HL-60/S4 (cell line): ENCODE measurements around the gene PDGFC.
"Not testable (repeated sequence)": the region's sequence is repeated elsewhere in the genome, so short reads cannot be mapped to it uniquely, and the experiment has no call there.

Source experiments
- in situ Hi-C: fragments of 300-500 bp; cut with MboI; formaldehyde crosslinking; loops from 2 replicates; pipeline ENCODE4 v1.14.3; 2022; ENCODE audit warnings: low sequenced_read_pairs

PDGFC gene

DNA sequence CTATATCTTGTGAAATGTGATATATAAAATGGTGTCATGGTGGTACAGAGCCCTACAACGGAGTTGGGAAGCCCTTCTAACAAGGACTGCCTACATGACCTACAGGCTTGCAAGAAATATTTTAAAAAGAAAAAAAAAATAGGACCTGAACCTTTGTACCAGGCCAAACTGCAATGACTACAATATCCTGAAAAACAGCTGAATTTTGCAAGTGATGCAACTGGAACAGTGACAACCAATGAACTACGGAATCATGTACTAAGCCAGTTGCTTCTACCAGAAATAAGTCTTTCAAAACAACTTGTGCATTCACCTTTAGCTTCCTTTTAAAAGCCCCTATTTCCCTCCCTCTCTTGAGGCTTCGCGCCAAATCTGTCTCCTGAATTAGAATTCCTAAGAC, 58.4 kb downstream of the PDGFC start:
- in situ Hi-C loops: no loop called here

DNA sequence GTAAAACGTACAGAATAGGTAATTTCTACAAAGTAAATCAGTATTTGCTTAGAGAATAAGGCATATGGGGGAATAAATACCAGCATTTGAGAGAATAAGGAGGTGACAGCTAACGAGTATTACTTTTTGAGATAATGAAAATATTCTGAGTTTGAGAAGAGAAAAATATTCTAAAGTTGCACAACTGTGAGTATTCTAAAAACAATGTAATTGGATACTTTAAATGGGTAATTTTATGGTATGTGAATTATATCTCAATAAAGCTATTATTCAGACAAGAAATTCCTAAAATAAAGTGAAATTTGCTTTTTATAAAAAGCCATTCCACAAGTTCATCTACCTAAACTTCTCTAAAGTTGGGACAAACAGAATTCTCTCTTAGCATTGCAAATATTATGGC, 62.6 kb downstream of the PDGFC start:
- in situ Hi-C loops: no loop called here

DNA sequence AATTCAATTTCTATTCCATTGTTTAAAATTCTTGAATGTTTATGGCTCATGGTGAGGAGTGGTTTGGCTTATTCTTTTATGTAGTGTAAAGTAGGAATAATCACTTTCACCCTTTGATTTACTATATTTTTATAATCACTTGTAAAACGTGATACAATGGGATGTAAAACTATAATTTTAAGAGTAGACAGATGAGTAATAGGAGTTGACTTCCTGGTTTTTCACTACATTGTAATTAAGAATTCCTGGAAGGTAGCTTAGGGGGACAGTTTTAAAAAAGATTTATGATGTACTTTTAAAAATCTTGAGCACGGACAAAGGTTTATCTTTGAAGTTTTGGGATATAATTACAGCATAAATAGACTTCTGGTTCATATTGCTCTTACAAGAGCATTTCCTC, 65.3 kb downstream of the PDGFC start:
- in situ Hi-C loops: no loop called here

DNA sequence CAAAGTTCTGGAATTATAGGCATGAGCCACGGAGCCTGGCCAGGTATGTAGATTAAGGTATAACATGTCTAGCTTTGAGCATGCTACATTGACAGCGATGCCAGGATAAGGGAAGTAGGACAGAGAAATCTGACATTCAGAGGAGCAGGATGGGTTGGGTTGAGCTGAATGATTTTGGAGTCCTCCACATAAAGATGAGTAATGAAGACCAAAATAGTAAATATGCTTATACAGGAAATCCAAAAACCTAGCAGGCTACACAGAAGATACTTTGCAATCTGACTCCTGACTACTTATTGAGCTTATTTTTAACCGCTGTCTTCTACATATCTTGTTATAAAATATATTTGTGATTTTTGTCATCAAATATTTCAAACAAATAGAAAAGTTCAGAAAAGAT, 69.7 kb downstream of the PDGFC start:
- in situ Hi-C loops: no loop called here

DNA sequence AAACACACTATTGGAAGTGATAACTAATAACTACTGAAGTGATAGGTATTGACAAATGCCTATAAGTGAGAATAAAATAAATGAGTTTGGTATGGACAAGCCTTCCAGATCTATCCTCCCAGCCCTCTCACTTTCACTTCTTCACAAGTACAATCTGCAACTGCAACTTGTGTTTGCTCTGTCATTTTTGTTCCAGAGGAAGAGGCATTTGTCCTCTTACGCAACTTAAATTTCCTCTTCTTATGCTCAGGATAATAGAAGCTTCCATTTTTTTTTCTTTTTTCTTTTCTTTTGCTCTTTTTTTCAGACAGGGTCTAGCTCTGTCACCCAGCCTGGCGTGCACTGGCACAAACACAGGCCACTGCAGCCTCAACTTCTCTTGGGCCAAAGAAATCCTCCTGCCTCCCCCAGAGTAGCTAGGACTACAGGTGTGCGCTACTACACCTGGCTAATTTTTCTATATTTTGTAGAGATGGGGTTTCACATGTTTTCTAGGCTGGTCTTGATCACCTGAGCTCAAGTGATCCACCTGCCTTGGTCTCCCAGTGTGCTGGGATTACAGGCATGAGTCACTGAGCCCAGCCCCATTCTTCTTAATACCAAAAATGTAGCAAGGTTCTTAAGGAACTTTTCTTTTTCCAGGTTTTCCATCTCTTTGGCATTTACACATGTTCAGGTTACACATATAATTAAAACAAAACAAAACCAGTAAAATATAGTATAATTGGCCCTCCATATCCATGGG, 73.1 kb downstream of the PDGFC start:
- in situ Hi-C loops: no loop called here

DNA sequence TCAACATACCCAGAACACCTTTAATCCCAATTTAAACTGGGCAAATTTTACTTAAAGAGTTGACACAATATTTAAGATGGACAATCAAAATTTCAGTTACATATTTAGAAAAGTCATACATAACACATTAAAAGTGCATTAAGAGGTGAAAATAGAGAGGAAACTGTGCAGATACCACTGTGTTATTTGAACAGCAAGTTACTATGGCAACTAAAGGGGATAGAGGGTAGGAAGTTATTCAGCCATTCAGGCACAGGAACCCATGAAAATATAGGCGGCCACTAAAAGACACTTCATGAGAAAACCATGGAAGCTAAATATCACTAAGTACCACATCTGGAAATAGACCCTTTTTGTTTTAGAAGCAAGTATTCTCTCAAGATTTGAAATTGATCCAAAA, 75.1 kb downstream of the PDGFC start:
- in situ Hi-C loops: no loop called here

DNA sequence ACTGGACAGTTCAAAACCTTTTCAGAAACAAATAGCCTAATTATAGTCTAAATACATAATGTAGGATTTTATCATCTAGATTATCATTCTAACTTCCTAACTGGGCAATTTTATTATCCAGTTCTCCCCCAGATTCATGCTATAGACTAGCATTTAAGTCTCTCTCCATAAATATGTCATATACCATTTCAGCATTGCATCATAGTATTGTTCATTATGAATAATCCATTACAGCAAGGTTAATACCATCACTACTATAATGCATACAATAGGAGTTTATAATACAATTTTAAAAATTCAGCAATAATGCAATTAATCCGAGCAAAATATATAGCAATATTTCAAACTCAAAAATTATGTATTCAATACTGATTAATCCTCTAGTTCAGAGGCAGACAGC, 77.4 kb downstream of the PDGFC start:
- in situ Hi-C loops: no loop called here

DNA sequence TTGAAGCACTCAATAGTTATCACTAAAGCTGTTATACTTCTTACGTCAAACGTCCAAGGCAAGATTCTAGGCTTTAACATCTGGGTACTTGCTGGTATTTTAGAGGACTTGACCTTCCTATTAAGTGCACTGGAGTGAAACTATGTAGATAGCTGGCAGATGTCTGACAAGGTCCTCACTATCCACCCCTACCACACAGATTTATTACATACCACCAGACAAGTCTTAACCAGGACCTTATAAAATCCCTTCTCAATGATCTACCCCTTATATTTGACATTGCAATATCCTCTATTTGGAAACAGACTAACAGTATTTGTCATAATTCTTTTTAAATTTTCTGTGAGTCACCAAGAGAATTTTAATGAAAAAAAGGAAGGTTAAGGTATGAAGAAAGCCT, 78.8 kb downstream of the PDGFC start:
- in situ Hi-C loops: no loop called here

DNA sequence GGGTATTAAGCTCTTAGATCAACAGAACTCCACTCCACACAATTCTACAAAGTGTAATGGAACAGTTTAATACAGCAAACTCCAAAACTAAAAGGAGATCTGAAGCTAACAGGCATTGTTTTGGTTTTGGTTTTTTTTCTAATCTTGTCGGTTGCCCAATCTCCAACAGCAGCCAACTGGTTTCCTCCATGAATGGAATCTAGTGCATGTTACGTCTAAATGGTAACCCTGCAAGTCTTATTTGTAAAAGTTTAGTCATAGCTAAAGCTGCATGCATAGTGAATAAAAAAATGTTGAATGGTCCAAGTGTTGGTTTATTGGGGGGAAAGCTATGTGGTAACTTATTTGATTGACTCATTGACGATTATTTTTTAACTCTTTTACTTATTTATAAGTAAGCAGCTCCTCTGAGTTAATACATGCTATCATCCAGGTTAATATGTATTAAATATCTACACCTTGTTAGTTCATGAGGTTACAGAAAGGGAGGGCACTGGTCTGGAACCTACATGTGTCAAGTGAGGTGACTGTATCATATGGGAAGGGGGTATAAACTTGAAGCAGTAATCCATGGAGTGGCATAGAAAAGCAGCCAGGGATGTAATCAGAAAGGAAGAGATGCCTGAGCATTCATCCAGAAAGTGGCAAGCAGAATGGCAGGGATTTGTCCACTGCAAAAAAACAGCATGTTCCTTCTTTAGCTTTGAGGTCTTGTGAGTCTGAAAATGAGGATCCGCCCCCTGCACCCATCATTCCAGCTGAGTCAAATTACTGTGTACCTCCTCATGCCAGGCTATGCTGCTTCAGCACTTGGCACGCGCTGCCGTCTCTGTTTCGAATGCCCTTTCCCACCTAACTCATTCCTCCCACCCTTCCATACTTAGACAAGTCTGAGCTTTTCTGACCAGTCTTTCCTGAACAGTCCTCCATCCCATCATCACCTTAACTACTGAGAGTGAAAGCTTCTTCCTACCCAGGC, 81.7 kb downstream of the PDGFC start:
- in situ Hi-C loops: no loop called here

DNA sequence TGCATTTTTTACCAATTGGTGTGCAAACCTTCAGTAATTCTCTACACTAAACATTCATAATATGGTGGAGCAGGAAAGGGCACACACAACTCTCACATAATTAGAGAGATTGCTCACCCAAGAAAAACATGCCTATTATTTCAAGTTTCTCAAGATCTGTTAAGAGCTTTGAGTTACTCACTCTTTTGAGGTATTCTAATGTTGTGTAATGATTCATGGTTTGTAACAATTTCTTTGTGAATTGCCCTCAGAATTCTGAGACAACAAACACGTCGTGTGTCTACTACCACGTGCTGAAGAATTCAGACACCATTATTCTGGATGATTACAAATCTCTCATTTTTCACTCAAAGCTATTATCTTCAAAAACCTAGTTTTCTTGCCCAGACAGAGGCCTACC, 82.8 kb downstream of the PDGFC start:
- in situ Hi-C loops: no loop called here

DNA sequence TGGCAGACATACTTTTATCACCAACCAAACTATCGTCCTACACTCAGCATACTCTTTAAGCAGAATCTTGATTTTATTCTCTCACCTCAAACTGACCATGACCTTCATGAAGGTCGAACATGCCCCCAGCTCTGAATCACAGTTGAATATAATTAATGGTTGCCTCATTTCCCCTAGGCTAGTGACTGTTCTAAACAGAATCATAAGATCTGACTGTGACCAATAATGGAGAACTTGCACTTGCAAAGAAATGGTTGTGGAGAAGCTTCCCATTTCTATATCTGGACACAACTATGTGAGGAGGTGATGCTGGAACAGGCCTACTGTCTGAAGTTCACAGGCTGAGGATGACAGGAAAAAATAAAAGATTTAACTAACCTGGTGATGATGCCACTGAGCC, 85.1 kb downstream of the PDGFC start:
- in situ Hi-C loops: no loop called here

DNA sequence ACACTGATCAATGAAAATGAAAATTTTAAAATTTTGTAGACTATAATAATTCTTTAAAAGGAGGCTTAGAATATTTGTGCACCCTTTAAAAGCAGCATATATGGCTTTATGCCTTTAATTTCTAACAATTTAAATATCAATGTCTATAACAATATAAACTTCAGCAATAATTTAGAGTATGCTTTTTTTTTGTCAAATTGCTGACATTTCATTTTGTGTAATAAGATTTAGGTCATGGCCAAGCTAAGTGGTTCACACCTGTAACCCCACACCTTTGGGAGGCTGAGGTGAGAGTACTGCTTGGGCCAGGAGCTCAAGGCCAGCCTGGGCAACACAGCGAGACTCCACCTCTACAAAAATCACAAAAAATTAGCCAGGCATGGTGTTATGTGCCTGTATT, 86.2 kb downstream of the PDGFC start:
- in situ Hi-C loops: no loop called here

DNA sequence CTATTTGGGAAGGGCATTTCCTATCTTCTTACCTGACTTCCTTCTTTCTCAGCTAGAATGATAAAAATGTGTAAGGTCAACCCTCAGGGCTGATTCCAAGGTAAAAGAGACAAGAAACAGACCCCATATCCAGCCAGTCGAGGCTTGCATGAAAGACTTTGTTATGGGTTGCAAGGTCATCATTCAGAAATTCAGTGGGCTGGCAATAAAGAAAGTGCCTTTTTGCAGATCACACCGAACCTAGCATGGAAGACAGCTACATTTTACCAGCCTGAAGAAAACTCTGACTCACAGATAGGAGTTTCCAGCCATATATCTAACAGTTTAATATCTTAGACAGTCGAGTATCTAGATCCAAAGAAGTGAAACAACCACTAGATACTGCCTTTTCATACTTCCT, 87.4 kb downstream of the PDGFC start:
- in situ Hi-C loops: no loop called here

DNA sequence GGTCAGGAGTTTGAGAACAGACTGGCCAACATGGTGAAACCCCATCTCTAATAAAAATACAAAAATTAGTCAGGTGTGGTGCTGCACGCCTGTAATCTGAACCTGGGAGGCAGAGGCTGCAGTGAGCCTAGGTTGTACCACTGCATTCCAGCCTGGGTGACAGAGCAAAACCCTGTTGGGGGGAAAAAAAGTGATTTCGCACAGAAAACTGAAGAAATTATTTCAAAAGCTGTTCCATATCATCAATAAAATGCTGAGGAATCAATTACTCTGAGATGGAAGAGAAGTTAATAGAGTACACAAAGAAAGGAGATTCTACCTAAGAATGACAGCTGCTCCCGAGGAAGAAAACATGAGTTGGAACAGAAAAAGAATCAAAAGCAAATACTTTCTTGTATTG, 95.9 kb downstream of the PDGFC start:
- in situ Hi-C loops: no loop called here

DNA sequence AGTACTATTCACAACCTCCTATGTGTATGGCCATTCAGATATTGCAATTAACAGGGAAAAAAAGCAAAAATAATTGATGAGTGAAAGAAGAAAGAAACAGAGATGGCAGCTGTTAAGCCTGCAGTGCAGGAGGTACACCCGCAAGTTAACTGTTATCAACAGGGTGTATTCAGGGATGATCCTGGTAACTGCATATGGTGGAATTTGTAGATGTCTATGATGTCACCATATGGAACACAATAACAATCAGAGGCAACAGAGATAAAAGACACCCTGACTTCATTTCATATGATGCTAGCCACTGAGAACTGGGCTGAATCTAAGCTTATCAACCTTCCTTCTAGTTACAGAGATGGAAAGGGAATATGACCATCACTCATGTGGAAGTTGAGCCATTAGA, 96.5 kb downstream of the PDGFC start:
- in situ Hi-C loops: no loop called here

DNA sequence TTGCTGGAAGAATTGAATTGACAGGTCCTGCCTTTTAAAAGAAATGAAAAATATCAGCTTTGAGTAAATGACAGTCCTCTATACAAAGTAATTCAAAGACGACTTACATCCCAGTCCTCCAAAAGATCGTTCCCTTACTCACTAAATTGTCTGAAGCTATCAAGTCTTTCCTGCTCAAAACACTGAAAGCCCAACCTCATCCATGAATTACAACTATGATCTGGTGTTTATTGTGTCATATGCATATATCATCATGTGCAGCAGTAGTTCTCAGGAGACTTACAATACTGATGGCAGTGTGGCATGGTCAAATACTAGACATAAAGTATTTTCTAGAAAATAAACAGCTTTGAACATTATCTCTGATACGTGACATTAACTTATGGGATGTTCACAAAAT, 97.8 kb downstream of the PDGFC start:
- in situ Hi-C loops: no loop called here

DNA sequence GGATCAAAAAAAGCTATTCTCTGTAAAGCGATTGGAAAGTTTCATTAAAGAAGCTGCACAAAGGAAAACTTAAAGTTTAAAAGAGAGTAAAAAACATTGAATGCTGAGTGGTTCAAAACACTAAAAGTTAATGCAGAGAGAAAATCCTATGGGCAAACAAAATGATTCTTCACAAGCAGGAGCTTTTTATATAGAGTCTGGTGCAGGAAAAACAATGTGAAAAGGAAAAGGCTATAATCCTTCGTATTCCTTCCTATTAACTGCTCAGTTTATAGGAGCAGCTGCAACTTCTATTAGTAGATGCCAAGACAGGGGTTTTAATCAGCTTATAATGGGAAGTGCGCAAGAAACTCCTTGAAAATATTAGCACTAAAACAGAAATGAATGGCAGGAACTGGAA, 100.7 kb downstream of the PDGFC start:
- in situ Hi-C loops: no loop called here

DNA sequence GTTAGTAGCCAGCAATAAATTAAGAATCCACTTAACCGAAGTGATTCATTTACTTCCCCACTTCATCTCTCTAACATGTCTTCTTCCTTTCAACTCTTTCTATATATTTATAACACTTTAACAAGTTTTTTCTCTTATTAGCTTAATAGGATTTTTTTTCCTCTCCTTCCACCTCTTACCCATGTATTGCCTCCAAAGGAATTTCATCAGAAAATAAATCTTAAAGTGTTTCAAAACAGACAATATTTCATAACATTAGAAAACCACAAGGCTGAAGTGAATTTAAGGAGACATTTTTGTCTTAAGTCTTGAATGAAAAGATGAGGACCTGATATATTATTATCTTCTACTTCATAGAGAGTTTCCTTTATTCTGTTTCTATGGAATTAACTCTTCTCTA, 101.5 kb downstream of the PDGFC start:
- in situ Hi-C loops: no loop called here

DNA sequence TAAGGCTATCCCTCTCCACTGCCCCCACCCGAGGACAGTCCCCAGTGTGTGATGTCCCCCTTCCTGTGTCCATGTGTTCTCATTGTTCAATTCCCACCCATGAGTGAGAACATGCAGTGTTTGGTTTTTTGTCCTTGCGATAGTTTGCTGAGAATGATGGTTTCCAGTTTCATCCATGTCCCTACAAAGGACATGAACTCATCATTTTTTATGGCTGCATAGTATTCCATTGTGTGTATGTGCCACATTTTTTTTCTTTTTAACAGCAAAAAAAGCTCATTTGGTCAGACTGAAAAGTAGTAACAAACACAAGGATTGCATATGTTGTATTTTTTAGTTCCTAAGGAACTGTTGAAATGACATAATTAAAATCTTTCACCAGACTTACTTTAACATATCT, 105.5 kb downstream of the PDGFC start:
- in situ Hi-C loops: not testable (repeated sequence)

DNA sequence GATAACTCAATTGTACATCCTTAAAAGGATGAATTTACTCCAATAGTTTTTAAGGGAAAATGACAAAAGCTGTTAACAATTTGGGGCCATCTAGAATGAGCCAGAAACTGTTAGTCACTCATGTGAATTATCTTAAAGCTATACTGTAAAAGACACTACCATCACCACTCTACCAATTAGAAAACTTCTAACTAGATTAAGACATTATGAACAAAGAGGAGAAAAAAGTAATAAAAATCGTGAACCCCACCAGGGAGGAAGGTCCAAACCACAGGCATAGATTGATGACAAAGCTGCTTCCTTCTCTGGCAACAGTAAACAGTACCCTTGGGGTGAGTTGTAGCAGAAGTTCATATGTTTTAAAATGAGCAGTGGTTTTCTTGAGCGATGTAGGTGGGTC, 106.1 kb downstream of the PDGFC start:
- in situ Hi-C loops: no loop called here

DNA sequence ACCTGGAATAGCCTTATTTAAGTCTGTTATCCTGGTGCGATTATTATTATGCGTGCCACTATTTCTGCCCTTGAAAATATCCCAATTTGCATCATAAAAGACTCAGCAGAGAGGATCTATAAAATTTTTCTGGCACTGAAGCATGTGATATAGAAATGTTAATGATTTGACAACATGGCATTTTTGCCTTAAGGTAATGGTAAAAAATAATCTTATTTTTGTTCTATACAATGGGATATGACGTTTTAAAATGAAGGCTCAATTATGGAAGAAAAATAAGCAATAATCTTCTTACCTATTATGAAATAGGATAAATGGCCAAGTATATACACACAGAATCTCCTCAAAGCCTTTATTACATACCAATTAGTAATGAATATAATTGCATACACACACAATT, 113.5 kb downstream of the PDGFC start:
- in situ Hi-C loops: no loop called here

DNA sequence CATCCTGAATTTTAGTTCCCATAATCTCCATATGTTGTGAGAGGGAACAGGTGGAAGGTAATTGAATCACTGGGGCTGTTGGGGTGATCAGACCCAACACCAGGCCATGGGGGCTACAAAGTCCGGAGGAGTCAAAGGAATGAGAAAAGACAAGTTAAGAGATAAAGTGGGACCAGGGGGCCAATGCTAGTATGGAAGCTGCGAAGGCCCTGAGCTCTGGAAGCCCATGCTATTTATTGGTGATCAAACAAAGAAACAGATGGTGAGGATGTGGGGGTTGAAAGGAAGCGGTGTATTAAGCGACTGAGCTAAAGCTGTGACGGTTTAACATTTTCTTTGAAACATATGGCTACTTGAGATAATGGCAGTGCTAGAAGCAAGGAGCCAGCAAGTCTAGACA, 132.8 kb downstream of the PDGFC start:
- in situ Hi-C loops: no loop called here
